Erythroblast (primary cell): ENCODE measurements around the gene TLN1.

Experiments
- GATA1 ChIP-seq: IDR thresholded peaks from 2 replicates; pipeline ENCODE4 v1.6.1; 2011; ENCODE audit warnings: low read depth, mild to moderate bottlenecking, control low read depth, low read length, moderate library complexity
- POLR2A ChIP-seq: IDR thresholded peaks from 2 replicates; pipeline ENCODE4 v1.6.1; 2011; ENCODE audit warnings: mild to moderate bottlenecking, low read length

- no peak for TF ChIP-seq POLR2A
- no peak for TF ChIP-seq GATA1
These were observed 26.6 kb downstream of the TLN1 start for GRCh38 chr9:35705372-35705771.
